ENCODE results near the gene SH3BP1. TPM values are rescaled to one million over a fixed set of nuclear protein-coding genes. Genes with fewer than 3 reads are reported as not detected.
A peak's percentile ranks its signal among the peaks of the same experiment; 100 is the strongest.

Gene SH3BP1
- total and polyA plus RNA-seq, 9 of the 15 experiments (the other 6 are each of a cell fraction or from before 2014, with no cell fraction given) = 0.10 to 36.2 (median 10.4) TPM

DNA sequence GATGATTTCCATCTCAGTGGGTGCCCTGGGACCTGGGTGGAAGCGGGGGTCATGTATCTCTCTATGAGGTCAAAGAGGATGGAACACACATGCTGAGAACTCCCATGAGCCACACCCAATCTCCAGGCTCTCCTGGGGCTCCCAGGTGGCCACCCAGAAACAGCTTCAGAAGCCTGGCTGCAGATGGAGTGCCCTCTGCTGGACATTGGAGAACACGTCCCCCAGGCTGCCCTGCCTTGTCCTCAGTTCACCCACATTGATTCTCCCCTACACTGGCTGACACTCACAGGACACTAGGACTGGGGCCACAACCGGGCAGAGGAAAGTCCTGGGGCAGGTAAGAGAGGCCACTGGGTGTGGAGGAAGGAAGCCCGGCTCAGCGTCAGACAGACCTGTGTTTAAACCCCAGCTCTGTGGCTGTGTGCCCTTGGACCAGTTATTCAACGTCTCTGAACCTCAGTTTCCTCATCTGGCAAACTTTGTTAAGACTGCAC, 42.1 kb downstream of the SH3BP1 start (continued):
- TF ChIP-seq, protein P1, sequence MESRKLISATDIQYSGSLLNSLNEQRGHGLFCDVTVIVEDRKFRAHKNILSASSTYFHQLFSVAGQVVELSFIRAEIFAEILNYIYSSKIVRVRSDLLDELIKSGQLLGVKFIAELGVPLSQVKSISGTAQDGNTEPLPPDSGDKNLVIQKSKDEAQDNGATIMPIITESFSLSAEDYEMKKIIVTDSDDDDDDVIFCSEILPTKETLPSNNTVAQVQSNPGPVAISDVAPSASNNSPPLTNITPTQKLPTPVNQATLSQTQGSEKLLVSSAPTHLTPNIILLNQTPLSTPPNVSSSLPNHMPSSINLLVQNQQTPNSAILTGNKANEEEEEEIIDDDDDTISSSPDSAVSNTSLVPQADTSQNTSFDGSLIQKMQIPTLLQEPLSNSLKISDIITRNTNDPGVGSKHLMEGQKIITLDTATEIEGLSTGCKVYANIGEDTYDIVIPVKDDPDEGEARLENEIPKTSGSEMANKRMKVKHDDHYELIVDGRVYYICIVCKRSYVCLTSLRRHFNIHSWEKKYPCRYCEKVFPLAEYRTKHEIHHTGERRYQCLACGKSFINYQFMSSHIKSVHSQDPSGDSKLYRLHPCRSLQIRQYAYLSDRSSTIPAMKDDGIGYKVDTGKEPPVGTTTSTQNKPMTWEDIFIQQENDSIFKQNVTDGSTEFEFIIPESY (CRISPR knock-in tag; IDR thresholded peaks at IDR 0.05) = 0 out of 2 replicates have a peak, but pooled peaks have one; percentile 20
- TF ChIP-seq BCOR (IDR thresholded peaks at IDR 0.05) = peak; percentile 90

DNA sequence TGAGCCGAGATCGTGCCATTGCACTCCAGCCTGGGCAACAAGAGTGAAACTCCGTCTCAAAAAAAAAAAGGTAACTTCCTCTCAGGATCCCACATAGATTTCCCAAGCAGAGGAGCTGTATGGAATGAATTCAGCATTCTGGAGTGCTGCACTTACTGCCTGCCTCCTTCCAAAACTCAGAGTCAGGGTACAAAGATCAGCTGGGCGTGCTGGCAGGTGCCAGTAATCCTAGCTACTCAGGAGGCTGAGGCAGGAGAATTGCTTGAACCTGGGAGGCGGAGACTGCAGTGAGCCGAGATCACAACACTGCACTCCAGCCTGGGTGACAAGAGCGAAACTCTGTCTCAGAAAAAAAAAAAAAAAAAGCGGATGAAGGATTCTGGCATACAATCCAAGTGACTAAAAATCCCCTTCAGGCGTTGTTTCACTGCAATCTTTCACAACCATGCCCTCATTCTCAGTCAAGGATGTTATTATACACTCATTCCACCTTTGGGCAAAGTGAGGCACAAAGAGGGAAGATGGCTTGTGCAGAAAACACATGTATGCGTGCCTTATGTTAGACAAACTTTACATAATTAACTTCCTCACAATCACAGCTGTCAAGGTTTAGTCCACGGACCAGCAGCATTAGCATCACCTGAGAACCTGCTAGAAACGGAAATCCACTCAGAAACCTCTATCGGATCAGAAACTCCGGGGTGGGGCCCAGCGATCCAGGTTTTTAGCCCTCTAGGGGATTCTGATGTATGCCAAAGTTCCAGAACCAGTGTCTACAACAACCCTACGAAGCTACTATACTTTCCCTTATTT, 45.5 kb downstream of the SH3BP1 start:
- Histone ChIP-seq H2AFZ (ENCODE audit: low read depth, low read length) (peak overlapping the region; percentile 93; the same call in 1 of the 2 replicates), H3K9me1 (ENCODE audit: control insufficient read depth, insufficient read depth, low read length) (no peaks in the 10 kb centered on the region), H4K20me1 (replicated peaks; ENCODE audit: control insufficient read depth, insufficient read depth, low read length) (no peaks in the 10 kb centered on the region), H3K27me3 (ENCODE audit: control insufficient read depth in 2 of 2, insufficient read depth in 2 of 2, low read length in 2 of 2) (no peaks in the 10 kb centered on the region), H3K36me3 (ENCODE audit: control insufficient read depth, insufficient read depth, low read length) (peaks cover 20% of the 10 kb centered on the region; the same call in 2 of the 3 replicates), H3K4me1 (replicated peaks in 1 of 2; ENCODE audit: control insufficient read depth in 2 of 2, insufficient read depth in 2 of 2, low read length in 2 of 2) (peaks cover 10 to 27% of the 10 kb centered on the region in 2 experiments; a peak in 4 of 5 replicates), H3K27ac (ENCODE audit: extremely low read depth, low read depth, low read length) (no peak overlapping the region), H3K9me3 (replicated peaks; ENCODE audit: control insufficient read depth, insufficient read depth, low read depth, low read length) (no peaks in the 10 kb centered on the region), H3K79me2 (ENCODE audit: control insufficient read depth, insufficient read depth, low read length) (peaks cover 14% of the 10 kb centered on the region), H3K4me3 (no peak overlapping the region), H3K9ac (ENCODE audit: insufficient read depth in 1 of 2, low read depth in 2 of 2, low read length in 2 of 2) (0 out of 4 replicates have a peak overlapping the region, but pooled peaks of 1 of the 2 experiments have one; percentile 26), H3K4me2 (ENCODE audit: insufficient read depth, low read length) (no peak overlapping the region)
- BruUV-seq (replicated peaks) = no TSS peak
- ChIA-PET CTCF (ENCODE audit: low intra/inter-chr PET ratio) (interaction anchor here (1.2 kb wide), 1 partner anchor 24 kb away, joined by 3 read pairs; no protein-coding TSS in a partner anchor), POLR2A (interaction anchor here (0.6 kb wide), 1 partner anchor 53 kb away, joined by 3 read pairs; no protein-coding TSS in a partner anchor)
- WGBS (ENCODE audit: insufficient coverage, low coverage, missing lambda C conversion rate) = 58% methylated on average over 9 of the region's 16 CpGs
- DNase-seq (ENCODE audit: extremely low read depth in 1 of 4, low spot score in 3 of 4) (no peak), FAIRE-seq (no peak), ATAC-seq (no peak)
- in situ Hi-C loops (cut with MboI) = no loop called here
- intact Hi-C loops (cut with micrococcal nuclease) = no loop called here
- TF ChIP-seq NCOA6 (IDR thresholded peaks at IDR 0.05) = no peak
- TF ChIP-seq GABPA (tag; conservative IDR thresholded peaks at IDR 0.05; ENCODE audit: low read depth) = no peak
- TF ChIP-seq RHOXF2B (CRISPR knock-in tag; conservative IDR thresholded peaks at IDR 0.05) = no peak
- no peak for TF ChIP-seq NR2C1 (IDR thresholded peaks at IDR 0.05)
- no peak for TF ChIP-seq NR2C1 (tag; IDR thresholded peaks at IDR 0.05)
- TF ChIP-seq FOXK1 (CRISPR knock-in tag; IDR thresholded peaks at IDR 0.05; ENCODE audit: borderline replicate concordance) = no peak
- TF ChIP-seq HDAC8 (tag; IDR thresholded peaks at IDR 0.05) = no peak
- TF ChIP-seq ILF3 (IDR thresholded peaks at IDR 0.05; ENCODE audit: borderline replicate concordance) = no peak
- no peak for TF ChIP-seq ETV1 (tag; conservative IDR thresholded peaks at IDR 0.05; ENCODE audit: low read depth)
- TF ChIP-seq, protein P2, sequence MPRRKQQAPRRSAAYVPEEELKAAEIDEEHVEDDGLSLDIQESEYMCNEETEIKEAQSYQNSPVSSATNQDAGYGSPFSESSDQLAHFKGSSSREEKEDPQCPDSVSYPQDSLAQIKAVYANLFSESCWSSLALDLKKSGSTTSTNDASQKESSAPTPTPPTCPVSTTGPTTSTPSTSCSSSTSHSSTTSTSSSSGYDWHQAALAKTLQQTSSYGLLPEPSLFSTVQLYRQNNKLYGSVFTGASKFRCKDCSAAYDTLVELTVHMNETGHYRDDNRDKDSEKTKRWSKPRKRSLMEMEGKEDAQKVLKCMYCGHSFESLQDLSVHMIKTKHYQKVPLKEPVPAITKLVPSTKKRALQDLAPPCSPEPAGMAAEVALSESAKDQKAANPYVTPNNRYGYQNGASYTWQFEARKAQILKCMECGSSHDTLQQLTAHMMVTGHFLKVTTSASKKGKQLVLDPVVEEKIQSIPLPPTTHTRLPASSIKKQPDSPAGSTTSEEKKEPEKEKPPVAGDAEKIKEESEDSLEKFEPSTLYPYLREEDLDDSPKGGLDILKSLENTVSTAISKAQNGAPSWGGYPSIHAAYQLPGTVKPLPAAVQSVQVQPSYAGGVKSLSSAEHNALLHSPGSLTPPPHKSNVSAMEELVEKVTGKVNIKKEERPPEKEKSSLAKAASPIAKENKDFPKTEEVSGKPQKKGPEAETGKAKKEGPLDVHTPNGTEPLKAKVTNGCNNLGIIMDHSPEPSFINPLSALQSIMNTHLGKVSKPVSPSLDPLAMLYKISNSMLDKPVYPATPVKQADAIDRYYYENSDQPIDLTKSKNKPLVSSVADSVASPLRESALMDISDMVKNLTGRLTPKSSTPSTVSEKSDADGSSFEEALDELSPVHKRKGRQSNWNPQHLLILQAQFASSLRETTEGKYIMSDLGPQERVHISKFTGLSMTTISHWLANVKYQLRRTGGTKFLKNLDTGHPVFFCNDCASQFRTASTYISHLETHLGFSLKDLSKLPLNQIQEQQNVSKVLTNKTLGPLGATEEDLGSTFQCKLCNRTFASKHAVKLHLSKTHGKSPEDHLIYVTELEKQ (CRISPR knock-in tag; IDR thresholded peaks at IDR 0.05) = no peak
- TF ChIP-seq KLF6 (CRISPR knock-in tag; IDR thresholded peaks at IDR 0.05; ENCODE audit: borderline replicate concordance) = no peak
- TF ChIP-seq MIER1 (IDR thresholded peaks at IDR 0.05; ENCODE audit: low read depth) = no peak
- no peak for TF ChIP-seq ZNF165 (CRISPR knock-in tag; IDR thresholded peaks at IDR 0.05; ENCODE audit: borderline replicate concordance)
- TF ChIP-seq POLR2AphosphoS2 (IDR thresholded peaks at IDR 0.05; ENCODE audit: low read length) = no peak
